ENCODE data around the gene CARMIL1. TPM values are rescaled to one million over a fixed set of nuclear protein-coding genes. Genes with fewer than 3 reads are reported as not detected.

Gene CARMIL1
- total RNA-seq, 4 donors from 2014 or later = 11.8 to 23.2 (median 17.1) TPM

- TF ChIP-seq POLR2A (IDR thresholded peaks at IDR 0.05) = no peak
- TF ChIP-seq CTCF (IDR thresholded peaks at IDR 0.05) = no peak
- no peak overlapping the region for H3K4me3 ChIP-seq
- no peaks in the 10 kb centered on the region for H3K9me3 ChIP-seq
- no peaks in the 10 kb centered on the region for H3K4me1 ChIP-seq
- no peak for DNase-seq
- no peaks in the 10 kb centered on the region for H3K27me3 ChIP-seq
- no peaks in the 10 kb centered on the region for H3K36me3 ChIP-seq
- intact Hi-C loops (cut with DNase I; ENCODE audit: low total_unique reads) = no loop called here
- H3K27ac ChIP-seq = no peak overlapping the region
These were observed 61.4 kb downstream of the CARMIL1 start for GRCh38 chr6:25340431-25341202.

GRCh38 chr6:25341203-25341552, 62.0 kb downstream of the CARMIL1 start:
- H3K9me3 ChIP-seq = no peaks in the 10 kb centered on the region
- DNase-seq = no peak
- no peaks in the 10 kb centered on the region for H3K27me3 ChIP-seq
- TF ChIP-seq CTCF (IDR thresholded peaks at IDR 0.05) = no peak
- no peak for TF ChIP-seq POLR2A (IDR thresholded peaks at IDR 0.05)
- H3K4me1 ChIP-seq = no peaks in the 10 kb centered on the region
- intact Hi-C loops (cut with DNase I; ENCODE audit: low total_unique reads) = no loop called here
- no peak overlapping the region for H3K4me3 ChIP-seq
- no peak overlapping the region for H3K27ac ChIP-seq
- H3K36me3 ChIP-seq = no peaks in the 10 kb centered on the region

GRCh38 chr6:25341923-25342619, 62.9 kb downstream of the CARMIL1 start:
- Histone ChIP-seq H3K9me3 (no peaks in the 10 kb centered on the region), H3K27me3 (no peaks in the 10 kb centered on the region), H3K27ac (no peak overlapping the region), H3K4me1 (no peaks in the 10 kb centered on the region), H3K4me3 (no peak overlapping the region), H3K36me3 (no peaks in the 10 kb centered on the region)
- no peak for TF ChIP-seq CTCF (IDR thresholded peaks at IDR 0.05)
- no peak for DNase-seq
- intact Hi-C loops (cut with DNase I; ENCODE audit: low total_unique reads) = no loop called here

GRCh38 chr6:25342802-25343201, 63.6 kb downstream of the CARMIL1 start:
- H3K27ac ChIP-seq = no peak overlapping the region
- no peaks in the 10 kb centered on the region for H3K36me3 ChIP-seq

More at GRCh38 chr6:25342802-25343201, 63.6 kb downstream of the CARMIL1 start:
- no peaks in the 10 kb centered on the region for H3K4me1 ChIP-seq
- DNase-seq = no peak
- no peaks in the 10 kb centered on the region for H3K27me3 ChIP-seq
- TF ChIP-seq POLR2A (IDR thresholded peaks at IDR 0.05) (no peak), CTCF (IDR thresholded peaks at IDR 0.05) (no peak)
- no peak overlapping the region for H3K4me3 ChIP-seq
- intact Hi-C loops (cut with DNase I; ENCODE audit: low total_unique reads) = no loop called here
- H3K9me3 ChIP-seq = no peaks in the 10 kb centered on the region
